Activated effector memory CD4-positive, alpha-beta T cell treated with anti-CD3 and anti-CD28 coated beads, Interleukin-2, amount 50 U/mL, for 16 hours (primary cell): ENCODE data around the gene TFAM.

Source experiments
- DNase-seq: peaks from one replicate; pipeline ENCODE4 v3.0.0-alpha.2; 2020

TFAM gene

DNA sequence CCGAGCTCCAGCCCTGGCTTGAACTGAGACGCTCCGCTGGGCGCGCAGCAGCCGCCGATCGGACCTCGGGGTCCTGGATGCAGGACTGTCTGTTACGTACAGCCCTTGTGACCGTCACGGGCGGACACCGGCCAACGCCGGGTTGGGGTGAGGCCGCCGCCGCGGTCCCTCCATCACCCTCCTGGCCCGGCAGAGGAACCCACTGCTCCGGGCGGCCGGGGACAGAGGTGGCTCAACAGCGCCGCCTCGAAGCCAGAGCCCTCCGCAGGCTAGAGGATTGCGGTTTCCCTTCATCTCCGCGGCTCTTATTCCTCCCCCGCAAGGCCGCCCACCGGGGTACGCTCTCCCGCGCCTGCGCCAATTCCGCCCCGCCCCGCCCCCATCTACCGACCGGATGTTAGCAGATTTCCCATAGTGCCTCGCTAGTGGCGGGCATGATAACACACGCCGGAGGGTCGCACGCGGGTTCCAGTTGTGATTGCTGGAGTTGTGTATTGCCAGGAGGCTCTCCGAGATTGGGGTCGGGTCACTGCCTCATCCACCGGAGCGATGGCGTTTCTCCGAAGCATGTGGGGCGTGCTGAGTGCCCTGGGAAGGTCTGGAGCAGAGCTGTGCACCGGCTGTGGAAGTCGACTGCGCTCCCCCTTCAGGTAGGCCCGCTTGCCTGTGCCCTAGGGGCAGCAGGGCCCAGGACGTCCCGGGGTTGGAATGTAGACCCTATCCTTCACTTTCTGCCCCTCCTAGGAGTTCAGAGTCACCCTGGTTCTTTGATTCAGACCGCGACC is at the start of gene TFAM:
TFAM (plus strand) TSS at position 412 of the 785 bp plus-strand sequence; CDS start at position 550, 138 bp downstream.
- peak; percentile 98 for DNase-seq

DNA sequence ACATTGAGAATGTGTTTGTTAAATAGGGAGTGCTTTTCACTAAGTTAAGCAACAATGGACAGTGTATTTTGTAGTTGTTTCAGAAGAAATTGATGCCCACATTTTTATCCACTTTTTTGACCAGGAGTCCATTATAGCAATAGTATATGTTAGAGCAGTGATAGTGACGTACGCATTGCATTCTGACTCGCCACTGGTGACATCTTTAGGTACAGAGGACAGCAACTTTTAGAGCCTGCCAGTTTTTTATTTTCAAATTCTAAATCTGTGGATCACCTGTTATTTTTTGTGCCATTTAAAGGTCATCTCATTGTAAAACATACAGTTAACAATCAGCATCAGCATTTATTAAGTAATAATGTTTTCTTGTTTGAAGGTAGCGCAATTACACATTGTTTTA is 49.0 kb upstream of the TFAM start:
- no peak for DNase-seq

DNA sequence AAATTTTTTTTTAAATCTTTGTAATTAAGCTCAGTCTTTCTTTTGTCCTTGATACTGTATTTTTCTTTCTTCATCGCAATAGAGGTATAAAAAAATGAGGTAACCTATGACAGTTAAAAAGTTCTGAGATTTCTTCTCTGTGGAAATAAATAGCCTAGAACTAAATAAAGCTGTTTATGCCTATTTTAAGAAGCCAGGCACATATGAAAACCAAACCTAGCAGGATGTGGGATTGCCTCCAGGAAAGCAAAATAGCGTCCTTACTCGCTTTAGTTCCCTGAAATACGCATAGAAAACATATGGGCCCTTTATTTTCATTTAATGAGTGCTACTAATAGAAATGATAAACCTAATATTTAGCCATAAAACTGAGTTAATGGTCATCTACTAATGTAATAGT is 43.8 kb upstream of the TFAM start:
- DNase-seq, result no peak

DNA sequence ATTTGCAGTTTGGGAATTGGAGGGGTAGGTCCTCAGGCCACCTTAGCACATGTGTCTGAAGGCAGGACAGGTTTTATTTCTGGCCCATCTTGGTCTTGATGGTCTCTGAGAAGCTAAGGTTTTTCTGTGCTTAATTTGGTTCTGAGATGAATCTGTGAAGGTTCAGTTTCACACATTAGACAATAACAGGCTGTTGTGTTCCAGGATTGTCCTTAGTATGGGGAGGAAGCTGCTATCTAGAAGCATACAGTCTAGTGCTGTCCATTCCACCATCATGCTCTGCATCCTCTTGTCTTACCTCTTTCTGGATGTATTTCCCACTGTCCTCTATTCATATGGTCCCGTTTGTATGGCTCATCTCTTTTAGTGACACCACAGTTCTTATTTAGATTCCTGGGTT is 43.3 kb upstream of the TFAM start:
- DNase-seq, result no peak

DNA sequence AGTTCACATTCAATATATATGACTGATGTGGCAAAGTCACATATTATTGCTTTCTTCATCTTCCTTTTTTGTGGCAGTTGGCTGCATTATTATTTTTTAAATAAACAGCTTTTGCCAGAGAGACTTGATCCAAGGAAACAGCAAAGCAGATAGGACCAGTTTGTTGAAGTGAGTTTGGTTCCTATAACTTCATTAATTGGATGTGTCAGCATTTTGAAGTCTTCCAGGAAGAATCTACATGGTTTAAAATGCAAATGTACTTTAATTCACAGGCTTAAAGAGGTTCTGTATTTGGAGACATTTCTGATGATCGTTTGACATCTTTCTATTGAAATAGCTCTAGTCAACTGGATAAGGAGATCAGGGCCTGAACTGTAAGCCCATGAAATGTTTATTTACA is 37.2 kb upstream of the TFAM start:
- no peak for DNase-seq

DNA sequence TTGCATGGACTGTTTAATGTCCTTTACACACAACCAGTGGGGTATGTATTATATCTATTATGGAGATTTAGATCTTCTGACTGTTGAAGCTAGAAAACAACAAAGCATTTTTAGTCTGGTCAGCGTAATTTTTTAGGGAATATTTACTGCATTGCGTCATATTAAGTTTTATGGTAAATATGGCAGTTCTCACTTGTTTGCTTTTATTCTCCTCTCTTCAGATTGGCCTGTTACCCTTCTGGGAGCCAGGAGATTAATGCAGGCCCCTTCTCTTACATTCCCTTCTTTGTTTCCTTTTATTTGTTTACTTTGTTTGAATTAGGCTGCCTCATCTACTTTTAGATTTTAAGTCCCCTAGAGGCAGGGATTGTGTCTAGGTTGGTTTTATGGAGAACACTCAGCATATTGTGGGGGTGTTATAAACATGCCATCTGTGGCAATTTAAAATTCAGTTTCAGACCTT is 36.6 kb upstream of the TFAM start:
- no peak for DNase-seq

DNA sequence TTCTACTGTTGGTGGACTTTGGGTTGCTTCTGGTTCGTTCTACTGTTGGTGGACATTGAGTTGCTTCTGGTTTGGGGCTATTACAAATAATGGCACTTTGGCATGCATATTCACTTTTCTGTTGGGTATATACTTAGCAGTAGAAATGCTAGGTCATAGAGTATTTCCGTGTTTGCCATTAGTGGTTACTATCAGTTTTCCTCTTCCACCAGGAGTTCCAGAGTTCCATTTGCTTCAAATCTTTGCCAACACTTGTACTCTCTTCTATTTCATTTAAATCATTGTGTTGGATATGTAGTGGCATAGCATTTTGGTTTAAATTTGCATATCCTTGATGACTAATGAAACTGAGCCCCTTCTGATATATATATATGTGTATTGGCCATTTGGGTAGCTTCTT is 35.2 kb upstream of the TFAM start:
- DNase-seq, result no peak

DNA sequence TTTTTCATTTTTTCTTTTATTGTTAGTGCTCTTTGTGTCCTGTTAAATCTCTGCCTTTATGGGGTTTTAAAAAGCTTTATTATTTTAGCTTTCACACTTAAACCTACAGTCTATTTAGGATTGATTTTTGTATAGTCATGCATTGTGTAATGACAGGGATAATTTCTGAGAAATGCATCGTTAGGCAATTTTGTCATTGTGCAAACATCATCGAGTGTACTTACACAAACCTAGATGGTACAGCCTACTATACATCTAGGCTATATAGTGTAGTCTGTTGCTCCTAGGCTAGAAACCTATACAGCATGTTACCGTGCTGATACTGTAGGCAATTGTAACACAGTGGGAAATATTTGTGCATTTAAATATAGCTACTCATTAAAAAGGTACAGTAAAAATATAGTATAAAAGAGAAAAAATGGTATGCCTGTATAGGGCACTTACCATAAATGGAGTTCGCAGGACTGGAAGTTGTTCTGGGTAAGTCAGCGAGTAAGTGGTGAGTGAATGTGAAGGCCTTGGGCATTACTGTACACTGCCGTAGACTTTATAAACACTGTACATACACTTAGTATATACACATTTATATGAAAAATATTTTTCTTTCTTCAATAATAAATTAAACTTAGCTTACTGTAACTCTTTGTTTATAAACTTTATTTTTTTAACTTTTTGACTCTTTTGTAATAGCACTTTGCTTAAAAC is 34.4 kb upstream of the TFAM start:
- no peak for DNase-seq

DNA sequence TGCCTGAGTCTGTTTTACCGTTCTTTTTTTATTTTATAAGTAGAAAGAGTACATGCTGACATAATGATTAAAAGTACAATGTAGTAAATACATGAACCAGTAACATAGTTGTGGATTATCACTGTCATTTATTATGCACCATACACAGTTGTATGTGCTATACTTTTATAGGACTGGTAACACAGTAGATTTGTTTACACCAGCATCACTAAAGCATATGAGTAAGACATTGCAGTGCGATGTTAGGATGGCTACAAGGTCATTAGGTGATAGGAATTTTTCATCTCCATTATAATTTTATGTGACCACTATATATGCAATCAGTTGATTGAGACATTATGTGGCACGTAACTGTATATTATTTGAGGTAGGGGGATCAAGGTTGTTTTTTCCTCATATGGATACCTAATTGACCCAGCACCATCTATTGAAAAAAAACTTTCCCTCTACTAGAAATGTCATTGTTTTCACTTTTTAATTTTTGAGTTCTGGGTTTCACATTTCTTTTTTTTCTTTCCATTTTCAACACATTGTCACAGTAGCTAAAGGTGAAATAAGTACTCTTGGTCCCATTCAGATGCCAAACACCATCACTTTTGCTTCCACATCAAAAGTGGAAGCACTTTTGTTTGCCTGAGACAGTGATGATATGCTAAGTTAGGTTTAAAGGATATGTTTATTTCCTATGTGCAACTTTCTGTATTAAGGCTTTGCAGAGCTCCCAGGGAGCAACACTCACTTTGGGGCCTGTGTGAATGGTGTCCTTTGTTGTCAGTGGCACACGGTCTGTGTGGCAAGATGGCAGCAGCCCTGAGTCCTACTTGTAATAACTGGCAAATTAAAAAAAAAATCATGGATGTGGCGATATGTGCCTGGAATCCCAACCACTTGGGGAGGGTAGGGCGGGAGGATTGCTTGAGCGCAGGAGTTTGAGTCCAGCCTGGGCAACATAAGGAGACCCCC is 33.3 kb upstream of the TFAM start:
- no peak for DNase-seq

DNA sequence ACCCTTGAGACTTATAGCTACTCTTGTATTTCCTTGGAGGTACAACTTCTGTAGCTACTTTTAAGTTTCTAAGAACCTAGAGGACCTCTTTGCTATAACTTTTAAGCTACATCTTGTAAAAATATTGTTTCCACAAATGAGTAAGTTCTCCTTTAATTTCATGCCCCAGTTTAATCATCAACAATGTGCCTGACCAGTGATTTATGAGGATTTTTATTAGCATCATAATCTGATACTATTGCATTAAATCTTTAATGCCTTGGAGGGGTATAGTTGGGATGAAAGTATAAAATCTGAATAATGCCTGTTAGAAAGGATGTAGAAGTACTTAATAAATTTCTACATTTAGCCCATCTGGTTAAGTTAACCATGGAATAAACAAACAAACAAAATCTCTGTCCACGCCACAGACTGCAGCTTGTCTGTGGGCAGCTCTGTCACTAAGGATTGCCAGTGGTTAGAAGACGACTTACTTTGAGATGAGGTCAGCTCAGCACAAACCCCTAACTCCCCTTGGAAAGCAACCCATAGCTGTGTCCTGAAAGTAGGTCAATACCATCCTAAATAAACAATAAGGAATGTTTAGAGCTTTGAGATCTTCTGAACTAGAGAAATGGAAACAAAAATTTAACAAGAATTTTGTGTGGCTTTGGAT is 32.1 kb upstream of the TFAM start:
- DNase-seq, result no peak

DNA sequence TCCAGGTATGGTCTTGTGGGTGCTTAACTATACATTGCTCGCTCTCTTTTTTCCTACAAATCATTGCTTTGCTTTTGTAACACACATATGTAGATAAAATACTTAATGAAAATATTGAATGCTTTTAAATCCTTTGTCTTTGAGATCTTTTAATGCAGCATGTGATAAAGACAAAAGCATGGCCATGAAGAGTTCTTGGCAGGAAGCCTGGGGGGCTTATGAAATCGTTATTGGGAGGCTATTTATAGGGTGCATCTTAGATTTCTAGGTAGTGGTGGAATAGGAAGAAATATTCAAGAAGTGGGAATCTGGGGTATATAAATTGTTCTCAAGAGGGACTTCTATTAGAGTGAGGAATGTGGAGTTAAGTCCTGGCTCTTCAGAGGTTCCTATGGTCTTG is 28.5 kb upstream of the TFAM start:
- no peak for DNase-seq

DNA sequence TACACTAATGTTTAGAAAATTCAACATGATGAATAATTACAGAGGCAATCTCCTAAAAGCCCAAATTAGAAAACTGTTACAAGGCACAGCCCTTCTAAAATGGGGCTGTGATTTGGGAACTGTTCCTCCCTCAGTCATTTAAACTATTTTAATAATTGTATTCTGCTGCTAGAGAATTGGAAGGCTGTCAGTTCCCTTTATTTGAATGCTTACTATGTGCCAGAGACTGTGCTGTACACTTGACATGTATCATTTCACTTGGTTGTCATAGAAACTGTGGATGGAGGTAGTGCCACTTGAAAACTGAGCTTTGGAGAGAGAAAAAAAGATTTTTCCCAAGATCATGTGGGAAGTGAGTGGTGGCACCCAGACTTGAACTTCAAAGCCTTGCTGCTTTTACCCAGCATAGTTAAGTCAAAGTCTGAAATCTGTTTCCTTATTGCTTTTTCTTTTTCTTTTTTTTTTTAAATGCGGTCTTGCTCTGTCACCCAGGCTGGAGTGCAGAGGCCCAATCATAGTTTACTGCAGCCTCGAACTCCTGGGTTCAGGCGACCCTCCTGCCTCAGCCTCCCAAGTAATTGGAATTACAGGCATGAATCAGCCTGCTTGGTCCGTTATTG is 26.8 kb upstream of the TFAM start:
- no peak for DNase-seq

DNA sequence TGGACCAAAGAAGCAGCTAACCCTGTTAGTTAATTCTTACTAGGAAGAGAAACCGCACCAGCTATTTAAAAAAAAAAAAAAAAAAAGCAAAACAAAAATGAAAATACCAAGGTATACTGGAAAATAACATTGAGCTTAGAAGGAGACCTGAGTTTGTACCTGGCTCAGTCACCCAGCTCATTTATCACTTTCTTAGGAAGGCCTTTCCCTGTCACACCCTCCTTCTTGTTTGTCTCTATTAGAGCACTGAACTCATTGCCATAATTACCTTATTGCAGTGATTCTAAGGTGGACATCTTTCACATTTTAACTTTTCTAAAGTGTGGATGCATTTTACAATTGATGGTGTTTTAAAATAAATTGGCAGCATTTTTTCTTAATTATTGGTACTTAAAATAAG is 26.3 kb upstream of the TFAM start:
- DNase-seq, result no peak

DNA sequence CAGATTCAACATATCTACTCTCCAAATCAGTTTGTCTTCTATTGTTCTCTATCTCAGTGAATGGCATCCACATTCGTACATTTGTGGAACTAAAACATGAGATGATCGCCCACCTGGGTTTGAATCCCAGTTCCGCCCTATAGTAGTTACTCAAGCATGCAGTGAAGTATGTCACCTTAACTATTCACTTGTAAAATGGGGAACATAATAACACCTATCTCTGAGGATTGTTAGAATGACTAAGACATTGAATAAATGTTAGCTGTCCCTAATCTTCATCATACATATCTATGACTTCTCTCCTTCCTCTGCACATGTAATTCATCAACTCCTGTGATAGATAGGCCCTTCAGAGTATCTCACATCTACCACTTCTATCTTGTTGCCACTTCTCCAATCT is 25.7 kb upstream of the TFAM start:
- DNase-seq, result no peak

DNA sequence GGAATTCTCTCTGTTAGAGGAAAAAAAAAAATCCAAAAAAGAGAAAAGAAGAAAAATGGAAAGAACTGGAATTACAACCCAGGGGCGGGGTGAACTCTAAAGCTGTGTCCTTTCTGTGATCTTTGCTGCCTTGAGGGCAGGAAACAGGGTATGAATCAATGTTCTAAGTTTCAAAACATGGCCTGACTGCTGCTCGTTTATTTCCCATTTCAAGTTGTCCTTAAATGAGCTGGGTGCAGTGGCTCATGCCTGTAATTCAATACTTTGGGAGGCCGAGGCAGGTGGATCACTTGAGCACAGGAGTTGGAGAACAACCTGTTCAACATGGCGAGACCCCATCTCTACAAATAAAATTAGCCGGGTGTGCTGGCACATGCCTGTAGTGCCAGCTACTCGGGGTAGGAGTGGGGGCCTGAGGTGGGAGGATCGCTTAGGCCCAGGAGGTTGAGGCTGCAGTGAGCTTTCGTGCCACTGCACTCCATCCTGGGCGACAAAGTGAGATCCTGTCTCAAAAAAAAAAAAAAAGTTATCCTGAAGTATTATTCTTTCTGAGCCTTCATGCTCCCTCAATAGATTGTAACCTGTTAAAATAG is 24.7 kb upstream of the TFAM start:
- no peak for DNase-seq

DNA sequence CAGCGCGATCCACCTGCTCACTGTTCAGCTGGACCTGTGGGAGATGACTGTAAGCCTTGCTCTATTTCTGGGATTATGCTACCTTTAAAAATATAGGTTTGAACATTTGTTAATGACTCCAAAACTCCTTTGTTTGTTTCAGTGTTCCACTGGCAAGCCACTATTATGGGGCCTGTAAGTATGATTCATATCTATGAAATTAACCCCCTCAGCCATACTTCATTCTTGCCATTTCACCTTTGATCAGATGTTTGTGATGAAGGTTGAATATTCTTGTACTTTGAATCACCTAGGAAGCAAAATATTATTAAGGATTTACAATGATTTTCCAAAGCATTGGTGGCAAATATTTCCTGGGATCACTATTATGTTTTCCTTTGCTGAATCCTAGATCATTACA is 23.9 kb upstream of the TFAM start:
- DNase-seq, result no peak

DNA sequence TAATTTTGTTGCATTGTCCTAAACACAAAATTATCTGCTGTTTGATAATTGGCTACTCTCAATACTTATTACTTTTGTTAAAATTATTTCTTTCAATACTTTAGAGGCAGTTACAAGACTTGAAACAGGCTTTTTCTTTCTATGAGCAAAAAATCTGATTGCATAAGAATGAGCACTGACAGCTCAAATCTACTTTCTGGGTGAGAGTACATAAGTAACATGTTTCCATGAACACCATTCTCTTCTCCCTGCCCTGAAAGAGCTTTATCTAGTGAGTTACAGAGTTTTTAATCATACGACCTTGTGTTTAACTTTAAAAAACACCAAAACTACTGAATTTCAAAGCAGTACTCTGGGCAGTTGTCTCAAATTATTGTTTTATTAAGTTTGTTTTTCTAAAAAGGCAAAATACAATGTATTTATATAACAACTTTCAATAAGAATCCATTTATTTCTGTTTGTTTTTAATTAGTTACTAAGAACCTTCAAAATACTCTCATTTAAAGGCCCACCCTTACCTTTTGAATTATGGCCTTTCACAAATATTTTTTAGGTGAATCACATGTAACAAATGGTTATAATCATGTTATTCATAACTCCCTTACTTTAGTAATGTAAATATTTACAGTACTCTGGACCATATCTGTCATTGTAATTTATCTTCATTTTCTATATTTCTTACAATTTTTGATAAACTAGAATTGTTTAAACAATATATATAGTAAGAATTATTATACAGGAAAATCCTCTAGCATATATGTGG is 23.0 kb upstream of the TFAM start:
- no peak for DNase-seq

DNA sequence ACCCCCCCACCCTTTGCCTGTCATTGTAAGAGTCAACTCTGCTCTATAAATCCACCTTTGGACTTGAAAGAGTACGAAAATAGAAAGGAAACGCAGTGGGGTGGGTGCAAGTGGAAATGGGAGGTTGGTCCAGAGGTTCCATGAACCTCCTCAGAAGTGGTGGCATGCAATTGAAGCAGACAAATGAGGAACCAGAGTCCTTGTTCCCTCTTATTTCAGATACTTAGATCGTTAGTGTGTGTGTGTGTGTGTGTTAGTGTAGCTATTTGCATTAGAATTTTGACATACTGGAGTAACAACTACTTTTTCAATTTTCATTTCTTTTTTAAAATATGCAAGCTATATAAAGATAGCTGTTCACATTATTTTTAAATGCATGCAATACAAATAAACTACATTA is 18.1 kb upstream of the TFAM start:
- DNase-seq, result no peak

DNA sequence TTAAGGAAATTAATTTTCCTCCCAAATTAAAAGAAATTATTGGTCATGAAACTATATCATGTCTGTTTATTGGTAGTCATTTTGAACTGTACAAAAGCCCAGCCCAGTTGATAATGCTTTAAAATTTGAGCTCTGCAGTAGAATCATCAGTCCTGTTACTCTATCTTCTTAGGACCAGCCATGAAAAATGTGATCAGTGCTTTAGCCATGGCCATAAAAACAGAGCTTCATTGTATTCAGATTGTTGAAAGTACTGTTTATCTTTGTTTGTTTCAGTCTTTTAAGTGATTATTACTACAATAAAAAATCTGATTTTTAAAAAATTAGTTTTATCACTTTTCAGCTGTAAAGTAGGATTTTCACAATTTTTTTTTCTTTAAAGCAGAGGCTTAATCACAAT is 13.7 kb upstream of the TFAM start:
- DNase-seq, result no peak

DNA sequence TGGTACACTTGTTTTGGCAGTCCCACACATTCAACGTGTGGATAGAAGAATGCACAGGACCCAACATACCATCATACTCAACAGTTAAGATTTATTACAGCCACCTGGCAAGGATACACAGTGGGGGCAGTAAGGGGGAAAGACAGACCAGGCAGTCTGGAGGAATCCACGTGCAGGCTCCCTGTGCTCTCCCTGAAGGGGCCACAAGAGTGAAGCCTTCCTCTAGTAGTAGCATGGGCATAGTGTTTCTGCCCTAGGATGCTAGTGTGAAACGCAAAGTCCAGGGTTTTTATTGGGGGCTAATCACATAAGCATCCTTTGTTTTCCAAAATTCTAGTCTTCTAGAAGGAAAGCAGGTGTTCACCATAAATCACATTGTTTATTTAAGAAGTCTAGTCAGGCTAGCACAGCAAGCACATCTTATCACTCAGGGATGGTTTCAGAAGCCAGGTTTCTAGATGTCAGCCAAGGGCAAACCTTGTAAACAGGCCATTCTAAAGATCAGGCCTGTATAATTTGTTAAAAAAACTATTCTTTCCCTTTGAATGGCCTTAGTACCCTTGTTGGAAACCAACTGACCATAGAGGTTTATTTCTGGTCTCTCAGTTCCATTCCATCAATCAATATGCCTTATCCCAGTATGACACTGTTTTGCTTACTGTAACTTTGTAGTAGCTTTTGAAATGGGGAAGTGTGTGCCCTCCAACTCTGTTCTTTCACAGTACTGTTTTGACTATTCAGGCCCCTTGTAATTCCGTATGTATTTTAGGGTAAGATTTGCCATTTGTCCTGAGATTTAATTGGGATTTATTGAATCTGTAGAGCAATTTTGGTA is 12.4 kb upstream of the TFAM start:
- DNase-seq, result no peak
